Suprapubic skin (tissue), 4 donors: ENCODE measurements around the gene C19orf25. TPM values are rescaled to one million over a fixed set of nuclear protein-coding genes. Genes with fewer than 3 reads are reported as not detected.

Experiments
- DNase-seq, 2 donors: peaks; one replicate each; pipeline ENCODE4 v3.0.0-alpha.2; 2019; ENCODE audit warnings: low spot score in 2 of 2
- H3K27ac ChIP-seq: fragments of 200-600 bp; sonication (generic); one replicate; pipeline ENCODE4 v1.5.1; 2019
- H3K27me3 ChIP-seq: fragments of 200-600 bp; sonication (generic); one replicate; pipeline ENCODE4 v1.5.1; 2019
- H3K36me3 ChIP-seq: fragments of 200-600 bp; sonication (generic); one replicate; pipeline ENCODE4 v1.5.1; 2019
- H3K4me1 ChIP-seq: fragments of 200-600 bp; sonication (generic); one replicate; pipeline ENCODE4 v1.5.1; 2019
- H3K4me3 ChIP-seq: fragments of 200-600 bp; sonication (generic); one replicate; pipeline ENCODE4 v1.5.1; 2019; ENCODE audit warnings: mild to moderate bottlenecking
- H3K9me3 ChIP-seq: fragments of 200-600 bp; sonication (generic); one replicate; pipeline ENCODE4 v1.5.1; 2019
- CTCF ChIP-seq, 2 donors: fragments of 200-600 bp in 1 of 2; fragments of 450-650 bp in 1 of 2; sonication (generic) in 1 of 2; IDR thresholded peaks; one replicate each; pipeline ENCODE4 v1.5.1; 2016 to 2019; ENCODE audit warnings: antibody characterized with exemption in 2 of 2, mild to moderate bottlenecking in 1 of 2, moderate library complexity in 1 of 2
- EP300 ChIP-seq: sonication (generic); formaldehyde crosslinking; IDR thresholded peaks from one replicate; pipeline ENCODE4 v1.6.1; 2017; ENCODE audit warnings: antibody characterized with exemption
- POLR2A ChIP-seq, 2 donors: fragments of 450-650 bp; IDR thresholded peaks; one replicate each; pipeline ENCODE4 v1.6.1; 2017; ENCODE audit warnings: antibody characterized with exemption in 2 of 2, mild to moderate bottlenecking in 2 of 2, moderate library complexity in 2 of 2
- POLR2AphosphoS5 ChIP-seq, 3 donors: sonication (generic); formaldehyde crosslinking; IDR thresholded peaks; one replicate each; pipeline ENCODE4 v1.6.1; 2017; ENCODE audit warnings: antibody characterized with exemption in 3 of 3
- WGBS: methylation state at CpG from one replicate; pipeline ENCODE4 v1.1.5; 2018; 5-methylcytosine and 5-hydroxymethylcytosine counted together
- total RNA-seq, 4 donors: library from RNA; depleted of rRNA; stranded (reverse); fragments of >200 nt; gene quantifications; one replicate each; pipeline ENCODE4 v1.1.0, GENCODE V29; 2016

C19orf25 gene
- total RNA-seq, 4 donors from 2014 or later, result 25.1 to 41.2 (median 36.4) TPM

GRCh38 chr19:1457031-1457739, 21.8 kb downstream of the C19orf25 start:
- Histone ChIP-seq H3K27me3 (peaks cover 58% of the 10 kb centered on the region), H3K9me3 (no peaks in the 10 kb centered on the region), H3K36me3 (peaks cover 15% of the 10 kb centered on the region), H3K4me1 (peaks cover 46% of the 10 kb centered on the region), H3K4me3 (no peak overlapping the region), H3K27ac (no peak overlapping the region)
- TF ChIP-seq POLR2AphosphoS5 (IDR thresholded peaks at IDR 0.05) (no peak), EP300 (no peak), CTCF (IDR thresholded peaks at IDR 0.05) (no peak), POLR2A (IDR thresholded peaks at IDR 0.05) (no peak)
- DNase-seq, result no peak
- WGBS, result 37% methylated on average over 16 of the region's 48 CpGs

GRCh38 chr19:1456121-1456900, 22.7 kb downstream of the C19orf25 start:
- H3K27me3 ChIP-seq, result peaks cover 66% of the 10 kb centered on the region
- no peak overlapping the region for H3K4me3 ChIP-seq
- peaks cover 15% of the 10 kb centered on the region for H3K36me3 ChIP-seq
- DNase-seq, result no peak
- no peak overlapping the region for H3K27ac ChIP-seq
- H3K4me1 ChIP-seq, result peaks cover 46% of the 10 kb centered on the region
- TF ChIP-seq POLR2AphosphoS5 (IDR thresholded peaks at IDR 0.05), result no peak
- no peaks in the 10 kb centered on the region for H3K9me3 ChIP-seq
- WGBS, result 17% methylated on average over 14 of the region's 43 CpGs

- Histone ChIP-seq H3K27me3 (peaks cover 74% of the 10 kb centered on the region), H3K9me3 (no peaks in the 10 kb centered on the region), H3K27ac (peak overlapping the region; percentile 42), H3K4me3 (no peak overlapping the region), H3K36me3 (peaks cover 7% of the 10 kb centered on the region), H3K4me1 (peaks cover 46% of the 10 kb centered on the region)
- TF ChIP-seq CTCF (IDR thresholded peaks at IDR 0.05), result no peak
- TF ChIP-seq EP300, result no peak
- TF ChIP-seq POLR2A (IDR thresholded peaks at IDR 0.05), result no peak
- TF ChIP-seq POLR2AphosphoS5 (IDR thresholded peaks at IDR 0.05), result no peak
- WGBS, result 5% methylated on average over 30 of the region's 42 CpGs
- DNase-seq, result no peak
Measured at GRCh38 chr19:1455336-1456120, 23.5 kb downstream of the C19orf25 start.

GRCh38 chr19:1455002-1455335, 24.0 kb downstream of the C19orf25 start:
- Histone ChIP-seq H3K4me3 (no peak overlapping the region), H3K4me1 (peaks cover 46% of the 10 kb centered on the region), H3K36me3 (peaks cover 2% of the 10 kb centered on the region), H3K27me3 (peaks cover 80% of the 10 kb centered on the region), H3K9me3 (no peaks in the 10 kb centered on the region), H3K27ac (peak overlapping the region; percentile 42)
- TF ChIP-seq POLR2A (IDR thresholded peaks at IDR 0.05) (no peak), POLR2AphosphoS5 (IDR thresholded peaks at IDR 0.05) (no peak), CTCF (IDR thresholded peaks at IDR 0.05) (no peak)
- WGBS, result 6% methylated on average over 6 of the region's 22 CpGs
- no peak for DNase-seq

- Histone ChIP-seq H3K36me3 (no peaks in the 10 kb centered on the region), H3K27ac (no peak overlapping the region), H3K27me3 (peaks cover 89% of the 10 kb centered on the region), H3K4me1 (peaks cover 49% of the 10 kb centered on the region), H3K4me3 (no peak overlapping the region), H3K9me3 (no peaks in the 10 kb centered on the region)
- TF ChIP-seq CTCF (IDR thresholded peaks at IDR 0.05) (peak in 1 of 2 donors; percentile 20), POLR2A (IDR thresholded peaks at IDR 0.05) (no peak)
- 8% methylated on average over 6 of the region's 33 CpGs for WGBS
- no peak for DNase-seq
Measured at GRCh38 chr19:1453525-1454364, 25.3 kb downstream of the C19orf25 start.
